ENCODE measurements around the gene ULK3. TPM values are rescaled to one million over a fixed set of nuclear protein-coding genes. Genes with fewer than 3 reads are reported as not detected.

The ULK3 gene
- total RNA-seq, 1 experiment from 2014 or later = 48.4 TPM

- POLR2A ChIA-PET = no interaction called here
- Histone ChIP-seq H3K9me2 (ENCODE audit: insufficient read depth) (no peaks in the 10 kb centered on the region), H3K9ac (ENCODE audit: low read length) (no peak overlapping the region), H3K27me3 (ENCODE audit: insufficient read depth, low read length) (peaks cover 21% of the 10 kb centered on the region; the same call in 1 of the 2 replicates), H3K4me2 (ENCODE audit: low read length) (no peak overlapping the region), H3K27ac (ENCODE audit: low read depth, low read length) (no peak overlapping the region), H4K20me1 (ENCODE audit: insufficient read depth) (no peaks in the 10 kb centered on the region), H3K79me2 (ENCODE audit: insufficient read depth, low read length) (no peaks in the 10 kb centered on the region), H3K36me3 (ENCODE audit: control insufficient read depth in 1 of 2, insufficient read depth in 2 of 2, low read length in 2 of 2) (no peaks in the 10 kb centered on the region), H3K9me3 (ENCODE audit: control insufficient read depth in 1 of 2, insufficient read depth in 1 of 2, low read depth in 1 of 2, low read length in 2 of 2) (no peaks in the 10 kb centered on the region), H3K4me3 (replicated peaks in 1 of 2; ENCODE audit: low read depth in 1 of 2, low read length in 2 of 2) (no peak overlapping the region), H2AFZ (ENCODE audit: low read depth, low read length, poor library complexity, severe bottlenecking) (no peak overlapping the region), H3K4me1 (ENCODE audit: control insufficient read depth in 1 of 2, insufficient read depth in 2 of 2, low read length in 2 of 2) (peaks cover 0 to 4% of the 10 kb centered on the region in 2 experiments; a peak in 1 of 4 replicates)
- intact Hi-C loops (cut with micrococcal nuclease) = no loop called here
- RAD21 ChIA-PET (ENCODE audit: low non-redundant PET in 1 of 2, low total read pairs in 2 of 2, uncharacterized antibody in 2 of 2, unreplicated experiment in 2 of 2) = no interaction called here
- ATAC-seq (no peak), DNase-seq (ENCODE audit: low read depth, low spot score) (no peak)
- no peak for TF ChIP-seq ZBTB33 (IDR thresholded peaks at IDR 0.05; ENCODE audit: extremely low read depth, insufficient replicate concordance, low read length)
- no peak for TF ChIP-seq CBX3 (IDR thresholded peaks at IDR 0.05; ENCODE audit: low read depth)
- CTCF ChIA-PET = no interaction called here
- BruUV-seq (replicated peaks) = no TSS peak
These were observed 13.0 kb downstream of the ULK3 start for GRCh38 chr15:74829991-74830390.

- H3K9me3 ChIP-seq (ENCODE audit: control insufficient read depth in 1 of 2, insufficient read depth in 1 of 2, low read depth in 1 of 2, low read length in 2 of 2) = no peaks in the 10 kb centered on the region
- H3K27ac ChIP-seq (ENCODE audit: low read depth, low read length) = no peak overlapping the region
- BruUV-seq (replicated peaks) = no TSS peak
- no peaks in the 10 kb centered on the region for H3K79me2 ChIP-seq (ENCODE audit: insufficient read depth, low read length)
- H3K27me3 ChIP-seq (ENCODE audit: insufficient read depth, low read length) = peaks cover 21% of the 10 kb centered on the region; the same call in 1 of the 2 replicates
- no peaks in the 10 kb centered on the region for H3K36me3 ChIP-seq (ENCODE audit: control insufficient read depth in 1 of 2, insufficient read depth in 2 of 2, low read length in 2 of 2)
- ATAC-seq = no peak
- no peak overlapping the region for H3K9ac ChIP-seq (ENCODE audit: low read length)
- no peak overlapping the region for H2AFZ ChIP-seq (ENCODE audit: low read depth, low read length, poor library complexity, severe bottlenecking)
- no peak overlapping the region for H3K4me2 ChIP-seq (ENCODE audit: low read length)
- CTCF ChIA-PET = no interaction called here
- no peaks in the 10 kb centered on the region for H3K9me2 ChIP-seq (ENCODE audit: insufficient read depth)
- no peak overlapping the region for H3K4me3 ChIP-seq (replicated peaks in 1 of 2; ENCODE audit: low read depth in 1 of 2, low read length in 2 of 2)
- H3K4me1 ChIP-seq (ENCODE audit: control insufficient read depth in 1 of 2, insufficient read depth in 2 of 2, low read length in 2 of 2) = peaks cover 0 to 4% of the 10 kb centered on the region in 2 experiments; a peak in 1 of 4 replicates
- intact Hi-C loops (cut with micrococcal nuclease) = no loop called here
- H4K20me1 ChIP-seq (ENCODE audit: insufficient read depth) = no peaks in the 10 kb centered on the region
- no peak for TF ChIP-seq ATF3 (IDR thresholded peaks at IDR 0.05)
- TF ChIP-seq EGR1 (IDR thresholded peaks at IDR 0.05; ENCODE audit: low read depth) = no peak
- TF ChIP-seq SIN3A (IDR thresholded peaks at IDR 0.05; ENCODE audit: low read depth) = no peak
- TF ChIP-seq SP1 (IDR thresholded peaks at IDR 0.05; ENCODE audit: low read depth) = no peak
- no peak for TF ChIP-seq CBX3 (IDR thresholded peaks at IDR 0.05; ENCODE audit: low read depth)
- RAD21 ChIA-PET (ENCODE audit: low non-redundant PET in 1 of 2, low total read pairs in 2 of 2, uncharacterized antibody in 2 of 2, unreplicated experiment in 2 of 2) = no interaction called here
- no peak for DNase-seq (ENCODE audit: low read depth, low spot score)
- POLR2A ChIA-PET = no interaction called here
These were observed 13.5 kb downstream of the ULK3 start for GRCh38 chr15:74829486-74829885.
